ENCODE measurements around the gene UBE2H.

DNA sequence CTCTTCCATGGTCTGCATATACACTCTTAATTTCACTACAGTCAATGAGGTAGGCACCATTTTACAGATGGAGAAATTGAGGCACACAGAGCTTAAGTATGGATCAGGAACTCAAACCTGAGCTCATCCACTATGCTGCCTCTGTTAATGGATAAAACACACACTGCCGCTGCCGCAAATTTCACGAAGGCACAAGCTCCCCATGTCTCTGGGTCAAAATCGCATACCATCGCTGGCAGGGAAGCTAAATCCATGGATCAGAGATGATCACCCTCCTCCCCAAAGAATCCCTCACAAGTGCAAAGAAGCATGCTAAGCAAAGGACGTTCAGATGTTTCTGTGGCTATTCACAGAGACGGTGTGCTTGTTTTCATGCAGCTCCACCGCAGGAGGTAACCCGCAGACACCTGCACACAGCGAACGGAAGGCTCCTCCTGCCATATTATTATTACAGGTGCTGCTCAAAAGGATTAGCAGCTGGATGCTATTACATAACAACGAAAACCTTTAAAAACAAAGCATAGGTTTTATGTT, 109.3 kb downstream of the UBE2H start:
- no peak for TF ChIP-seq CTCF (IDR thresholded peaks at IDR 0.05)
- no peak for TF ChIP-seq POLR2A (IDR thresholded peaks at IDR 0.05)
